ENCODE measurements around the gene ZBTB45. TPM values are rescaled to one million over a fixed set of nuclear protein-coding genes. Genes with fewer than 3 reads are reported as not detected.

The ZBTB45 gene
- total RNA-seq, 2 donors from 2014 or later, result 9.9 to 12.9 TPM

DNA sequence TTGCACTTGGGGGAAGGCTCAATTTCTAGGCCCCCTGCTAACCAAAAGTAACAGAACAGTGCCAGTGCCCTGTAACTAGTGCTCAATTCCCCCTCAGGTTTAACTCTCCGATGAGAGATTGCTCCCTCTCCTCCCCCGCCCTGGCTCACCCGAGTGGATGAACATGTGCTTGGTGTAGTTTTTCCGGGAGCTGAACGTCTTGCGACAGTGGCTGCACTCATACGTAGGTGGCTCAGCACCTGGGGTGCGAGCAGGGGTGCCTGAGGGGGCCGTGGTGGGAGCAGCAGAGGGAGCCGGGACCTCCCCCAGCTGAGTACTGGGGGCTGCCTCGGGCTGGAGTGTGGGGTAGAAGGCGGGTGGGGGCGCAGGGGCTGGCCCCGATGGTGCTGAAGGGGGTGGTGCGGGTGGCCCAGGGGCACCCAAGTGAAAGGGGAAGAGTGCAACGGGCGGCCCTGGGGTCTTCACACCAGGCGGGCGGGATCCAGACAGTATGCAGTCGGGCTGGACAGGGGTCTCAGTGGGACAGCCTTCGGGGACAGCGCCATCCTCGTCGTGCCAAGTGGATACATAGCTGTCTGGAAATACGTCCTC lies 3.3 kb downstream of the ZBTB45 start:
- no peak for DNase-seq
- 86 to 88% methylated on average over 17 to 20 of the region's 25 CpGs for WGBS, 2 donors
- H3K9me3 ChIP-seq, result no peaks in the 10 kb centered on the region
- ATAC-seq, result no peak
- no peak for TF ChIP-seq POLR2A (IDR thresholded peaks at IDR 0.05)
- TF ChIP-seq, protein P1, sequence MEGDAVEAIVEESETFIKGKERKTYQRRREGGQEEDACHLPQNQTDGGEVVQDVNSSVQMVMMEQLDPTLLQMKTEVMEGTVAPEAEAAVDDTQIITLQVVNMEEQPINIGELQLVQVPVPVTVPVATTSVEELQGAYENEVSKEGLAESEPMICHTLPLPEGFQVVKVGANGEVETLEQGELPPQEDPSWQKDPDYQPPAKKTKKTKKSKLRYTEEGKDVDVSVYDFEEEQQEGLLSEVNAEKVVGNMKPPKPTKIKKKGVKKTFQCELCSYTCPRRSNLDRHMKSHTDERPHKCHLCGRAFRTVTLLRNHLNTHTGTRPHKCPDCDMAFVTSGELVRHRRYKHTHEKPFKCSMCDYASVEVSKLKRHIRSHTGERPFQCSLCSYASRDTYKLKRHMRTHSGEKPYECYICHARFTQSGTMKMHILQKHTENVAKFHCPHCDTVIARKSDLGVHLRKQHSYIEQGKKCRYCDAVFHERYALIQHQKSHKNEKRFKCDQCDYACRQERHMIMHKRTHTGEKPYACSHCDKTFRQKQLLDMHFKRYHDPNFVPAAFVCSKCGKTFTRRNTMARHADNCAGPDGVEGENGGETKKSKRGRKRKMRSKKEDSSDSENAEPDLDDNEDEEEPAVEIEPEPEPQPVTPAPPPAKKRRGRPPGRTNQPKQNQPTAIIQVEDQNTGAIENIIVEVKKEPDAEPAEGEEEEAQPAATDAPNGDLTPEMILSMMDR (IDR thresholded peaks at IDR 0.05), result no peak
- H3K36me3 ChIP-seq (replicated peaks in 1 of 2; ENCODE audit: insufficient read depth in 1 of 2, low read depth in 2 of 2), result peaks cover 0 to 7% of the 10 kb centered on the region in 2 donors
- no peak overlapping the region for H3K27ac ChIP-seq
- no peak overlapping the region for H3K4me3 ChIP-seq
- H3K27me3 ChIP-seq, result no peaks in the 10 kb centered on the region
- H3K4me1 ChIP-seq, result peaks cover 59% of the 10 kb centered on the region
- intact Hi-C loops (cut with DNase I), result no loop called here

DNA sequence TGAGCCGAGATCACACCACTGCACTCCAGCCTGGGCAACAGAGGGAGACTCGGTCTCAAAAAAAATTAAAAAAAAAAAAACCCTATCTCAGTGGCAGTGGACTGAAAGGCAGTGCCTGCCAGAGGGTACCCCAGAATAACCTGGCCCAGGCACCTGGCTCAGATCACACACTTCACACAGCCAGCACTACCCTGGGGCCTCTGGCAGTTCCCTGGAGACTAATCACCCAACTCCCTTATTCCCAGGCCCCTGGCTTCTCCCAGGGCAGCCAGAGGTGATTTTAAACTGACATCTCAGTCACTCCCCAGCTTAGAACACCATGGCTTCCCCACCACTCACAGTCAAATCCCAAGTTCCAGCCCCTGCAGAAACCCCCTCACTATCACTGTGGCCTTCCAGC lies 4.4 kb downstream of the ZBTB45 start:
- H3K27ac ChIP-seq, result no peak overlapping the region
- peaks cover 0 to 7% of the 10 kb centered on the region in 2 donors for H3K36me3 ChIP-seq (replicated peaks in 1 of 2; ENCODE audit: insufficient read depth in 1 of 2, low read depth in 2 of 2)
- TF ChIP-seq POLR2A (IDR thresholded peaks at IDR 0.05), result no peak
- TF ChIP-seq, protein P1 (IDR thresholded peaks at IDR 0.05), result no peak
- no peak for ATAC-seq
- DNase-seq, result no peak
- no peak overlapping the region for H3K4me3 ChIP-seq
- 83 to 96% methylated on average over 2 of the region's 2 CpGs for WGBS, 2 donors
- H3K4me1 ChIP-seq, result peaks cover 54% of the 10 kb centered on the region
- intact Hi-C loops (cut with DNase I), result no loop called here
- no peaks in the 10 kb centered on the region for H3K27me3 ChIP-seq
- no peaks in the 10 kb centered on the region for H3K9me3 ChIP-seq

DNA sequence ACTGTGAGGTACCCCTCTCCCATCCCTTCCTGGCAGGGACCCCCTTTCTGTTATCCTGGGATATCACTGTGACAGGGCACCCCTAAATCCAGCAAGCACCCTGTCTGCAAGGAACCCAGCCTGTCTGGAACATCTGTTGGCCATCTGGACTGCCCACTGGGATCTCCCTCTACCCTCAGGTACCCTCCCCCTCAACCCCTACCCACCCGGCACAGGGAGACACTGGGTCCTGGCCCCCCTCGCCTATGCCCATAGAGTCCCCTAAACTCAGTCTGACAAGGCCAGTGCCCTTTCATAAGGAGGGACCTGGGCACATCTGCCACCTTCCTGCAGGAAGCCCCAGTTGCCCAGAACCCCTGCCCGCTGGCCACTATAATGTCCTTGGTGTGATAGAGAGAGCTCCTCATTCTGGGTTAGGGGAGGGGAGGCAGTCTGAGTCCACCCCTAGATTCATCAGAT lies 5.0 kb downstream of the ZBTB45 start:
- H3K27me3 ChIP-seq, result no peaks in the 10 kb centered on the region
- ATAC-seq (no peak), DNase-seq (no peak)
- peaks cover 52% of the 10 kb centered on the region for H3K4me1 ChIP-seq
- H3K4me3 ChIP-seq, result peak overlapping the region in 1 of 2 donors; percentile 2
- WGBS, 2 donors, result 46 to 70% methylated on average over 2 to 3 of the region's 3 CpGs
- H3K36me3 ChIP-seq (replicated peaks in 1 of 2; ENCODE audit: insufficient read depth in 1 of 2, low read depth in 2 of 2), result peaks cover 0 to 7% of the 10 kb centered on the region in 2 donors
- TF ChIP-seq, protein P1 (IDR thresholded peaks at IDR 0.05), result no peak
- no peak for TF ChIP-seq POLR2A (IDR thresholded peaks at IDR 0.05)
- H3K27ac ChIP-seq, result peak overlapping the region in 2 of 4 donors; percentile 32 to 54
- H3K9me3 ChIP-seq, result no peaks in the 10 kb centered on the region
- intact Hi-C loops (cut with DNase I), result no loop called here

DNA sequence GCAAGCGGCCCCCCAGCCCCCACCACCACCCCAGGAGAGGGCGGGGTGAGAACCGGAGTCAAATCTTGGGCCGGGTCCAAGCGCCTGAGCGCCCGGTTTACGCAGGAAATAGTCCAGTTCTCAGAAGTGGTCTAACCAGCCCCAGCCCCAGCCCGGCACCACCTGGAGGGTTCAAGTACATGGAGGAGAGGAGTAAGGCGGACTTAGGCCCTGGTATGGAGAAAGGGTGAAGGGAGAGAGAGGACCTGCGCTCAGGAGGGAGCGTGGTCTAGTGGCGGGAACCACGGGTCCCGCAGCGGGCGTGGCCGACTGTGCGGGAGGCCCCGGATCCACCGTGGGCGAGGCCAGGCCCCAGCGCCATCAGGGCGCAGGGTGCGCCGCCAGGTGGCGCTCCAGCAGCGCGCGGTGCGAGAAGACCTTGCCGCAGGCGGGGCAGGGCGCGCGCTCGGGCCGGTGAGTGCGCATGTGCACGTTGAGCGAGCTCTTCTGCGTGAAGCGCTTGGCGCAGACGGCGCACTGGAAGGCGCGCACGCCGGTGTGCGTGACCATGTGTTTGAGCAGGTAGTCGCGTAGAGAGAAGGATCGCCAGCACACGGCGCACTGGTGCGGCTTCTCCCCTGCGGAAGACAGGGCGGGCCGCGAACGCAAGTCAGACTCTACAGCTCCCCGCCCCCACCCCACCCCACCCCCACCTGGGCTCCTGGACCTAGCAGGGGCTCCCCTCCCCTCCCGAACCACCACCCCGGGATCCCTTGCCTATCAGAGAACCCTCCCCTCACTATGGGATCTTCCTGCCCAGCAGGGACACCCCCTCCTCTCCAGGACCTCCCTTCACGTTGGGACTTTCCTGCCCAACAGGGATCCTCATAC lies 5.7 kb downstream of the ZBTB45 start:
- peak; percentile 89 to 92 (median 91) for DNase-seq
- Histone ChIP-seq H3K4me3 (peak overlapping the region in 1 of 2 donors; percentile 2), H3K9me3 (no peaks in the 10 kb centered on the region), H3K27ac (peak overlapping the region in 3 of 4 donors; percentile 32 to 78 (median 54)), H3K36me3 (replicated peaks in 1 of 2; ENCODE audit: insufficient read depth in 1 of 2, low read depth in 2 of 2) (peaks cover 0 to 7% of the 10 kb centered on the region in 2 donors), H3K27me3 (no peaks in the 10 kb centered on the region), H3K4me1 (peaks cover 52% of the 10 kb centered on the region)
- TF ChIP-seq, protein P1 (IDR thresholded peaks at IDR 0.05), result peak; percentile 68 to 96 (median 89)
- TF ChIP-seq POLR2A (IDR thresholded peaks at IDR 0.05), result peak; percentile 14 to 55 (median 44)
- ATAC-seq, result peak; percentile 93
- WGBS, 2 donors, result 7 to 9% methylated on average over 26 to 66 of the region's 66 CpGs
- intact Hi-C loops (cut with DNase I), result no loop called here
